Skin of body (tissue), 2 donors: Measurements from ENCODE around the gene ARL5A. TPM values are rescaled to one million over a fixed set of nuclear protein-coding genes. Genes with fewer than 3 reads are reported as not detected.
"Not testable (repeated sequence)": the region's sequence is repeated elsewhere in the genome, so short reads cannot be mapped to it uniquely, and the experiment has no call there.

Experiments
- DNase-seq: peaks from one replicate; lab custom pipeline; 2025; lab: John Stamatoyannopoulos, UW
- total RNA-seq: library from RNA; depleted of rRNA; stranded (reverse); fragments of >200 nt; gene quantifications from one replicate; pipeline ENCODE4 v1.2.3, GENCODE V29; 2014

ARL5A gene
- total RNA-seq, 1 donor from 2014 or later, result 75.0 TPM

GRCh38 chr2:151795646-151796240, 32.5 kb downstream of the ARL5A start:
- no peak for DNase-seq

GRCh38 chr2:151794422-151794821, 33.8 kb downstream of the ARL5A start:
- DNase-seq, result not testable (repeated sequence)

- DNase-seq, result no peak
Observed at GRCh38 chr2:151793123-151793522, 35.1 kb downstream of the ARL5A start.

GRCh38 chr2:151792589-151792988, 35.6 kb downstream of the ARL5A start:
- DNase-seq, result no peak

- no peak for DNase-seq
Observed at GRCh38 chr2:151791545-151791944, 36.7 kb downstream of the ARL5A start.

- DNase-seq, result no peak
Observed at GRCh38 chr2:151790689-151791088, 37.5 kb downstream of the ARL5A start.

GRCh38 chr2:151789055-151789834, 39.0 kb downstream of the ARL5A start:
- DNase-seq, result no peak

GRCh38 chr2:151786483-151786882, 41.7 kb downstream of the ARL5A start:
- DNase-seq, result peak; percentile 6

- DNase-seq, result no peak
Observed at GRCh38 chr2:151786077-151786476, 42.1 kb downstream of the ARL5A start.

- DNase-seq, result no peak
Observed at GRCh38 chr2:151783133-151783520, 45.1 kb downstream of the ARL5A start.

GRCh38 chr2:151782378-151783132, 45.7 kb downstream of the ARL5A start:
- DNase-seq, result no peak

- no peak for DNase-seq
Observed at GRCh38 chr2:151781642-151782041, 46.6 kb downstream of the ARL5A start.

- DNase-seq, result no peak
Observed at GRCh38 chr2:151780938-151781337, 47.3 kb downstream of the ARL5A start.

GRCh38 chr2:151777935-151778334, 50.3 kb downstream of the ARL5A start:
- no peak for DNase-seq

GRCh38 chr2:151777487-151777886, 50.7 kb downstream of the ARL5A start:
- no peak for DNase-seq

- no peak for DNase-seq
Observed at GRCh38 chr2:151776367-151776766, 51.9 kb downstream of the ARL5A start.

GRCh38 chr2:151775057-151775740, 53.0 kb downstream of the ARL5A start:
- no peak for DNase-seq

- DNase-seq, result no peak
Observed at GRCh38 chr2:151774506-151774905, 53.7 kb downstream of the ARL5A start.

- no peak for DNase-seq
Observed at GRCh38 chr2:151771599-151772358, 56.4 kb downstream of the ARL5A start.

GRCh38 chr2:151770995-151771394, 57.2 kb downstream of the ARL5A start:
- no peak for DNase-seq

GRCh38 chr2:151769606-151770005, 58.6 kb downstream of the ARL5A start:
- no peak for DNase-seq
